Activated B cell treated with CpG ODN at 0.5 μM for 24 hours (primary cell): ENCODE results near the gene NFIC. TPM values are rescaled to one million over a fixed set of nuclear protein-coding genes. Genes with fewer than 3 reads are reported as not detected.
A peak's percentile ranks its signal among the peaks of the same experiment; 100 is the strongest.

Source experiments
- ATAC-seq: fragments of 200-7000 bp; cut with Tn5 transposase; one replicate; pipeline ENCODE4 v1.10.0; 2021; ENCODE audit warnings: low read depth, mild to moderate bottlenecking, moderate library complexity
- CTCF ChIA-PET: fragments of 350-600 bp; sonication (Branson Sonifier 250); formaldehyde crosslinking; loops from one replicate; lab custom pipeline; 2021; ENCODE audit warnings: antibody characterized with exemption; lab: Charles Lee
- POLR2A ChIA-PET: fragments of 350-600 bp; sonication (Branson Sonifier 250); formaldehyde crosslinking; loops from one replicate; lab custom pipeline; 2021; ENCODE audit warnings: antibody characterized with exemption; lab: Charles Lee
- DNase-seq: peaks from one replicate; pipeline ENCODE4 v3.0.0; 2022
- H3K27ac Mint-ChIP-seq: one replicate; pipeline ENCODE4 v1.8.0; 2020; ENCODE audit warnings: mixed read lengths
- H3K27me3 Mint-ChIP-seq: one replicate; pipeline ENCODE4 v1.8.0; 2021; ENCODE audit warnings: mixed read lengths
- H3K36me3 Mint-ChIP-seq: one replicate; pipeline ENCODE4 v1.8.0; 2021; ENCODE audit warnings: low read depth, mixed read lengths
- H3K4me1 Mint-ChIP-seq: one replicate; pipeline ENCODE4 v1.8.0; 2021; ENCODE audit warnings: mixed read lengths
- H3K4me3 Mint-ChIP-seq: one replicate; pipeline ENCODE4 v1.8.0; 2020; ENCODE audit warnings: mild to moderate bottlenecking, mixed read lengths
- H3K9me3 Mint-ChIP-seq: one replicate; pipeline ENCODE4 v1.8.0; 2020; ENCODE audit warnings: mixed read lengths
- intact Hi-C: fragments of 100-400 bp; cut with micrococcal nuclease; formaldehyde crosslinking; loops from one replicate; pipeline ENCODE4 v1.15.1; 2024
- total RNA-seq: library from RNA; stranded (reverse); gene quantifications from 2 replicates; pipeline ENCODE4 v1.2.3, GENCODE V29; 2022
- TF ChIP-seq, protein P1 (sequence below): fragments of 200-600 bp; IDR thresholded peaks from one replicate; pipeline ENCODE4 v1.8.0; 2022; ENCODE audit warnings: antibody characterized with exemption, mild to moderate bottlenecking

NFIC gene
- total RNA-seq, 1 donor from 2014 or later = 18.8 TPM

- Mint-ChIP-seq H3K9me3 (no peaks in the 10 kb centered on the region), H3K27ac (peak within 1 kb of the TSS; percentile 98), H3K36me3 (peaks cover 24% of the 10 kb centered on the region), H3K4me1 (peaks cover 25% of the 10 kb centered on the region), H3K4me3 (peak within 1 kb of the TSS; percentile 93), H3K27me3 (no peaks in the 10 kb centered on the region)
- ChIA-PET CTCF (interaction anchor here (0.6 kb wide), 1 partner anchor 21 kb away, joined by 3 read pairs; no protein-coding TSS in a partner anchor), POLR2A (interaction anchor here (0.5 to 2.0 kb wide), 9 partner anchors 16 to 682 kb away, joined by 3 to 8 read pairs (median 4); partner anchors contain the start of gene CACTIN)
- TF ChIP-seq, protein P1, sequence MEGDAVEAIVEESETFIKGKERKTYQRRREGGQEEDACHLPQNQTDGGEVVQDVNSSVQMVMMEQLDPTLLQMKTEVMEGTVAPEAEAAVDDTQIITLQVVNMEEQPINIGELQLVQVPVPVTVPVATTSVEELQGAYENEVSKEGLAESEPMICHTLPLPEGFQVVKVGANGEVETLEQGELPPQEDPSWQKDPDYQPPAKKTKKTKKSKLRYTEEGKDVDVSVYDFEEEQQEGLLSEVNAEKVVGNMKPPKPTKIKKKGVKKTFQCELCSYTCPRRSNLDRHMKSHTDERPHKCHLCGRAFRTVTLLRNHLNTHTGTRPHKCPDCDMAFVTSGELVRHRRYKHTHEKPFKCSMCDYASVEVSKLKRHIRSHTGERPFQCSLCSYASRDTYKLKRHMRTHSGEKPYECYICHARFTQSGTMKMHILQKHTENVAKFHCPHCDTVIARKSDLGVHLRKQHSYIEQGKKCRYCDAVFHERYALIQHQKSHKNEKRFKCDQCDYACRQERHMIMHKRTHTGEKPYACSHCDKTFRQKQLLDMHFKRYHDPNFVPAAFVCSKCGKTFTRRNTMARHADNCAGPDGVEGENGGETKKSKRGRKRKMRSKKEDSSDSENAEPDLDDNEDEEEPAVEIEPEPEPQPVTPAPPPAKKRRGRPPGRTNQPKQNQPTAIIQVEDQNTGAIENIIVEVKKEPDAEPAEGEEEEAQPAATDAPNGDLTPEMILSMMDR = no peak
- DNase-seq (peak; percentile 91), ATAC-seq (peak; percentile 90)
- intact Hi-C loops = loop anchor here (2.0 to 10.0 kb wide), 3 partner anchors 16 to 954 kb away; partner anchors contain the start of gene UBXN6
Observed at GRCh38 chr19:3500429-3501101, 134.2 kb downstream of the NFIC start, which contains the start of gene DOHH. DOHH (minus strand) TSS chr19:3500674; CDS start chr19:3496814, 3,860 bp downstream.

GRCh38 chr19:3501780-3502179, 135.4 kb downstream of the NFIC start:
- Mint-ChIP-seq H3K4me3 (no peak overlapping the region), H3K36me3 (peaks cover 19% of the 10 kb centered on the region), H3K4me1 (peaks cover 31% of the 10 kb centered on the region), H3K27me3 (no peaks in the 10 kb centered on the region), H3K27ac (no peak overlapping the region), H3K9me3 (no peaks in the 10 kb centered on the region)
- no peak for ATAC-seq
- TF ChIP-seq, protein P1 = no peak
- POLR2A ChIA-PET = interaction anchor here (0.6 to 0.7 kb wide), 3 partner anchors 12 to 731 kb away, joined by 3 to 4 read pairs (median 4); no protein-coding TSS in a partner anchor
- CTCF ChIA-PET = no interaction called here
- intact Hi-C loops = loop anchor here (2.0 to 10.0 kb wide), 3 partner anchors 17 to 953 kb away; partner anchors contain the start of gene UBXN6
- DNase-seq = no peak

DNA sequence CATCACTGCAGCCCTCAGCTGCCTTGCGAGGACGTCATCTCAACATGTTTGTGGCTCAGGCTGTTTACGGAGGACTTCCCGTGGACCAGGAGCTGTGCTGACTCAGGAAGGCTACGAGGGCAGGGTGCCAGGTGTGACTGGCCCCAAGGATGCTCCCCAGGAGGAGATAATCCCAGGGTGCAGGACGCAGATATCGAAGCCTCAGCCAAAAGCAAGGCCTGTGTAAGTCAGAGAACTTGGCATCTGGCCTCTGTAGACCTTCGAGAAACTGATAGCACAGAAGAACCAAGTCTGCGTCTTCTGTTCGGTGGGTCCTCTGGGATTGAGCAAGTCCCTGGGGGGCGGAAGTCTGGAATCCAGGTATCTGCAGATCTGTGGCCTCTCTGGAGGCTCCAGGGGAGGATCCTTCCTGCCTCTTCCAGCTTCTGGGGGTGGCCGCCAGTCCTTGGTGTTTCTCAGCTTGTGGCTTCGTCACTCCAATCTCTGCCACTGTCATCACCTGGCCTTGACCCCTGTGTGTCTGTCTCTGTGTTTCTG, 136.7 kb downstream of the NFIC start:
- H3K4me3 Mint-ChIP-seq = no peak overlapping the region
- POLR2A ChIA-PET = interaction anchor here (0.6 to 0.7 kb wide), 4 partner anchors 11 to 487 kb away, joined by 3 to 8 read pairs (median 6); no protein-coding TSS in a partner anchor

DNA sequence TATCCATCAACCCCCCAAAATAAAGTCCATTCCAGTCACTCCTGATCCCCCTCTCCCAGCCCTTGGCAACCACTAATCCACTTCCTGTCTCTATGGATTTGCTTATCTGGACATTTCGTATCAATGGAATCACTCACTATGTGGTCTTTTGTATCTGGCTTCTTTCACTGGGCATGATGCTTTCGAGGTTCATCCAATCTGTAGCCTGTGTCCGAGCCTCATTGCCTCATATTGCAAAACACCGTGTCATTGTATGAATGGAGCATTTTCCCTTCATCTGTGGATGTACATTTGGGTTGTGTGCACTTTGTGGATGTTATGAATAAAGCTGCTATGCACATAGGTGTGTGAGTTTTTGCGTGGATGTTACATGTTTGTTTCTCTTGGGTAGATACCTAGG, 138.4 kb downstream of the NFIC start:
- Mint-ChIP-seq H3K9me3 (no peaks in the 10 kb centered on the region), H3K27ac (peak overlapping the region; percentile 30), H3K36me3 (peaks cover 22% of the 10 kb centered on the region), H3K4me3 (peak overlapping the region; percentile 91), H3K27me3 (no peaks in the 10 kb centered on the region), H3K4me1 (peaks cover 48% of the 10 kb centered on the region)
- ChIA-PET CTCF (no interaction called here), POLR2A (no interaction called here)
- intact Hi-C loops = loop anchor here (5.0 to 10.0 kb wide), 5 partner anchors 53 to 950 kb away; partner anchors contain the start of genes APBA3, CHAF1A, MFSD12 and MRPL54
- TF ChIP-seq, protein P1 = no peak
- ATAC-seq (no peak), DNase-seq (no peak)

More for the DNA sequence above, 136.7 kb downstream of the NFIC start:
- no peak overlapping the region for H3K27ac Mint-ChIP-seq
- CTCF ChIA-PET = interaction anchor here (0.6 kb wide), 1 partner anchor 30 kb away, joined by 3 read pairs; no protein-coding TSS in a partner anchor
- H3K9me3 Mint-ChIP-seq = no peaks in the 10 kb centered on the region
- TF ChIP-seq, protein P1 = no peak
- no peak for ATAC-seq
- no peaks in the 10 kb centered on the region for H3K27me3 Mint-ChIP-seq
- peaks cover 39% of the 10 kb centered on the region for H3K4me1 Mint-ChIP-seq
- intact Hi-C loops = loop anchor here (10.0 kb wide), 2 partner anchors 548 to 952 kb away; partner anchors contain the start of gene UBXN6
- H3K36me3 Mint-ChIP-seq = peaks cover 13% of the 10 kb centered on the region
- DNase-seq = no peak
